K562 (cell line): ENCODE data around the gene ANKRD6. TPM values are rescaled to one million over a fixed set of nuclear protein-coding genes. Genes with fewer than 3 reads are reported as not detected.

Source experiments
- ATAC-seq: fragments of 200-7000 bp; cut with Tn5 transposase; 3 replicates; pipeline ENCODE4 v1.9.1; 2020; ENCODE audit warnings: moderate library complexity
- BruUV-seq: library from RNA; stranded (reverse); fragments of 400-500 nt; replicated peaks from 2 replicates; lab custom pipeline; 2021; lab: Mats Ljungman, UMichigan
- CTCF ChIA-PET: fragments of 300-600 bp; formaldehyde crosslinking; extraction: SDS; loops from one replicate; lab custom pipeline; 2021; ENCODE audit warnings: low intra/inter-chr PET ratio; lab: Yijun Ruan, JAX
- POLR2A ChIA-PET: fragments of 300-600, 350-650 bp; sonication (Branson Sonifier 250); formaldehyde crosslinking; extraction: SDS; loops from one replicate; lab custom pipeline; 2021; ENCODE audit warnings: antibody characterized with exemption, inconsistent platforms; lab: Yijun Ruan, JAX
- DNase-seq, 4 experiments: peaks; one replicate each; pipeline versions ENCODE4 v3.0.0 to v3.0.0-alpha.2; 2011 to 2018; ENCODE audit warnings: low spot score in 3 of 4, mixed read lengths in 3 of 4; ENCODE audit errors: extremely low read depth in 1 of 4
- FAIRE-seq: peaks from 2 replicates; lab custom pipeline; 2011; peaks lifted over from hg19 to GRCh38; lab: Jason Lieb, UNC
- H2AFZ ChIP-seq: 2 replicates; pipeline ENCODE4 v1.6.0; 2011; ENCODE audit warnings: low read depth, low read length, control low read depth, inconsistent platforms
- H3K27ac ChIP-seq: fragments of 200-600 bp; 3 replicates; pipeline ENCODE4 v1.8.0; 2011; ENCODE audit warnings: low read depth, mild to moderate bottlenecking, control low read depth, inconsistent platforms, low read length, moderate library complexity, mixed read lengths; ENCODE audit errors: extremely low read depth
- H3K27me3 ChIP-seq, 2 experiments: fragments of 300-600 bp in 1 of 2; 2 replicates in 1 of 2; 3 replicates in 1 of 2; pipeline versions ENCODE4 v1.6.0 to v1.8.0; 2011; ENCODE audit warnings: inconsistent platforms in 2 of 2, low read length in 2 of 2, mild to moderate bottlenecking in 1 of 2, mixed read lengths in 1 of 2, moderate library complexity in 1 of 2; ENCODE audit not compliant: control insufficient read depth in 2 of 2, insufficient read depth in 2 of 2
- H3K36me3 ChIP-seq: fragments of 300-600 bp; 3 replicates; pipeline ENCODE4 v1.8.0; 2011; ENCODE audit warnings: mild to moderate bottlenecking, low read length, inconsistent platforms; ENCODE audit not compliant: control insufficient read depth, insufficient read depth
- H3K4me1 ChIP-seq, 2 experiments: fragments of 200-600 bp in 1 of 2; replicated peaks in 1 of 2; 2 replicates in 1 of 2; 3 replicates in 1 of 2; pipeline versions ENCODE4 v1.5.1 to v1.8.0; 2011; ENCODE audit warnings: inconsistent platforms in 2 of 2, low read length in 2 of 2, mild to moderate bottlenecking in 1 of 2, mixed read lengths in 1 of 2, moderate library complexity in 1 of 2; ENCODE audit not compliant: control insufficient read depth in 2 of 2, insufficient read depth in 2 of 2
- H3K4me2 ChIP-seq: 2 replicates; pipeline ENCODE4 v1.6.1; 2011; ENCODE audit warnings: low read length, control low read depth, inconsistent platforms, mixed read lengths; ENCODE audit not compliant: insufficient read depth
- H3K4me3 ChIP-seq: fragments of 200-600 bp; sonication (generic), shearing (Covaris generic); 2 replicates; pipeline ENCODE4 v1.5.1; 2016; ENCODE audit warnings: control low read depth, inconsistent platforms
- H3K79me2 ChIP-seq: fragments of 200-600 bp; 3 replicates; pipeline ENCODE4 v1.8.0; 2011; ENCODE audit warnings: low read length, inconsistent platforms; ENCODE audit not compliant: control insufficient read depth, insufficient read depth
- H3K9ac ChIP-seq, 2 experiments: 2 replicates each; pipeline versions ENCODE4 v1.6.0 to v1.6.1; 2011; ENCODE audit warnings: low read depth in 2 of 2, low read length in 2 of 2, control low read depth in 1 of 2, inconsistent platforms in 1 of 2, mild to moderate bottlenecking in 1 of 2, mixed read lengths in 1 of 2; ENCODE audit not compliant: insufficient read depth in 1 of 2
- H3K9me1 ChIP-seq: one replicate; pipeline ENCODE4 v1.6.0; 2011; ENCODE audit warnings: inconsistent platforms, mild to moderate bottlenecking, low read length, moderate library complexity; ENCODE audit not compliant: control insufficient read depth, insufficient read depth
- H3K9me3 ChIP-seq: replicated peaks from 2 replicates; pipeline ENCODE4 v1.5.1; 2011; ENCODE audit warnings: low read depth, low read length, inconsistent platforms; ENCODE audit not compliant: control insufficient read depth, insufficient read depth
- H4K20me1 ChIP-seq: replicated peaks from 2 replicates; pipeline ENCODE4 v1.6.1; 2011; ENCODE audit warnings: low read length, inconsistent platforms, mixed read lengths; ENCODE audit not compliant: control insufficient read depth, insufficient read depth
- CBX5 ChIP-seq: IDR thresholded peaks from 2 replicates; pipeline ENCODE4 v1.6.1; 2014; ENCODE audit warnings: low read depth, borderline replicate concordance
- ETV6 ChIP-seq, 3 experiments: fragments of 150-350 bp in 1 of 3; sonication (generic) in 1 of 3; formaldehyde crosslinking in 1 of 3; IDR thresholded peaks; 2 replicates each; pipeline versions ENCODE4 v1.6.1 to v1.8.0; 2014 to 2022; ENCODE audit warnings: borderline replicate concordance in 2 of 3, low read depth in 2 of 3, antibody characterized with exemption in 1 of 3, low read length in 1 of 3, mild to moderate bottlenecking in 1 of 3, missing genetic modification reagents in 1 of 3
- HMG20A ChIP-seq: fragments of 450-650 bp; formaldehyde crosslinking; conservative IDR thresholded peaks from 2 replicates; pipeline ENCODE4 v1.4.0; 2020; ENCODE audit warnings: mild to moderate bottlenecking, mixed read lengths
- IRF2 ChIP-seq: sonication (generic); formaldehyde crosslinking; IDR thresholded peaks from 2 replicates; pipeline ENCODE4 v1.8.1; 2022; ENCODE audit warnings: mild to moderate bottlenecking, missing genetic modification reagents
- KAT2B ChIP-seq: IDR thresholded peaks from one replicate; pipeline ENCODE4 v1.6.1; 2012; ENCODE audit warnings: low read depth, mild to moderate bottlenecking, control low read depth, inconsistent platforms, low read length, moderate library complexity
- MEF2A ChIP-seq: IDR thresholded peaks from 2 replicates; pipeline ENCODE4 v1.6.1; 2011; ENCODE audit warnings: low read depth, mild to moderate bottlenecking, low read length, moderate library complexity; ENCODE audit not compliant: control insufficient read depth
- RCOR1 ChIP-seq, 2 experiments: IDR thresholded peaks; 2 replicates each; pipeline ENCODE4 v1.6.1; 2012; ENCODE audit warnings: low read depth in 2 of 2, low read length in 2 of 2, borderline replicate concordance in 1 of 2, improper control_type of control experiment in 1 of 2
- SMARCA4 ChIP-seq: fragments of 450-650 bp; IDR thresholded peaks from 2 replicates; pipeline ENCODE4 v1.6.1; 2016
- ZFP1 ChIP-seq: fragments of 450-650 bp; formaldehyde crosslinking; IDR thresholded peaks from 2 replicates; pipeline ENCODE4 v1.4.0; 2020; ENCODE audit warnings: mild to moderate bottlenecking, mixed read lengths
- WGBS: fragments of 100-300 bp; shearing (Covaris generic); methylation state at CpG from one replicate; pipeline ENCODE4 v1.1.6; 2016; ENCODE audit warnings: low coverage, mixed read lengths; ENCODE audit not compliant: insufficient coverage; ENCODE audit errors: missing lambda C conversion rate; 5-methylcytosine and 5-hydroxymethylcytosine counted together
- in situ Hi-C: fragments of 300-500 bp; cut with MboI; formaldehyde crosslinking; loops from 4 replicates; pipeline ENCODE4 v1.15.0; 2018; ENCODE audit warnings: inconsistent platforms, mixed read lengths
- intact Hi-C: fragments of 100-400 bp; cut with micrococcal nuclease; formaldehyde crosslinking; loops from 2 replicates; pipeline ENCODE4 v1.14.2; 2022
- polyA plus RNA-seq, 8 experiments: library from polyadenylated mRNA; depleted of rRNA in 4 of 8; stranded (reverse) in 5 of 8; unstranded in 3 of 8; fragments of >200 nt; fragmentation: Nextera tagmentation in 2 of 8; fragmentation: Illumina TruSeq in 1 of 8; extraction: Ambion mirVana in 2 of 8; extraction: Trizol in 1 of 8; gene quantifications; 2 replicates each; pipeline versions ENCODE4 v1.2.1 to v1.2.3, GENCODE V29; 2011 to 2014; ENCODE audit warnings: inconsistent platforms in 1 of 8, missing spikeins in 1 of 8
- total RNA-seq, 7 experiments: library from RNA; depleted of rRNA in 6 of 7; stranded (reverse); fragments of >200 nt in 6 of 7; fragmentation: Illumina TruSeq in 2 of 7; extraction: Trizol in 2 of 7; gene quantifications; 2 replicates each; pipeline versions ENCODE4 v1.2.1 to v1.2.3, GENCODE V29; 2011 to 2021; ENCODE audit warnings: low replicate concordance in 1 of 7

The ANKRD6 gene
- total and polyA plus RNA-seq, 9 of the 15 experiments (the other 6 are each of a cell fraction or from before 2014, with no cell fraction given): 0.04 to 0.22 (median 0.08) TPM; not detected in 4

DNA sequence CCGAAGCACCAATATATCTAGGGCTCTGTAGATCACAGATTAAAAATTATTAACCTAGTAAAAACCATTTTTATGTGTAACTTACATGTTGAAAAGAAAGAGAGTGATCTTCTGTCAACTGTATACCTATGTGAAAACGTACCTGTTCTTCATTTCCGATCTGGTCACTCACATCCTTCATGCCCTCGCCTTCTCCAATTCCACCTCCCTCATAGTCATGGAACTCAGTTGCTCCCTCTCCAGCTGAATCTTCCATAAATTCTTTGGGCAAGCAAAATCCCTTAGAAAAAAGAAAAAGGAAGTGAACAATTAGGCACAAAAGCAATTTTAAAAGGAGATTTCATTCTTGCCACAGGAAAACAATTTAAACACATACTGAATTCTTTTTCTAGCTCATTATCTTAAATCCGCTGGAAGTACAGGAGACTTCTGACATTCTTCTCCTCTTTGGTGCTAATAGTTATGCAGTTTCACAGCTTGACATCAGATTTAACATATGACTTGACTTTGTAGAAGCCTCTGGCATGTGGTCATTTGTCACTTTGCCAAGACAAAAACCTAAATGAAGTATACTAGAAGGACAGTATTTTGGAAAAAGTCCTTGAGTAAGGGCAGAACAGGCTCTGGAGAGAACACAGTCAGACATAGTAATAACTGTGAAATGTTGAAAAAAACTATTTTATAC lies 235.1 kb downstream of the ANKRD6 start:
- WGBS: 91% methylated on average over 5 of the region's 5 CpGs
- DNase-seq (no peak), ATAC-seq (no peak), FAIRE-seq (no peak)
- no peaks in the 10 kb centered on the region for H3K4me1 ChIP-seq
- peaks cover 91% of the 10 kb centered on the region for H3K36me3 ChIP-seq
- H3K9me3 ChIP-seq: no peaks in the 10 kb centered on the region
- ChIA-PET CTCF (no interaction called here), POLR2A (interaction anchor here (1.1 kb wide), 1 partner anchor 9 kb away, joined by 3 read pairs; no protein-coding TSS in a partner anchor)
- no peaks in the 10 kb centered on the region for H3K27me3 ChIP-seq
- no TSS peak for BruUV-seq
- intact Hi-C loops: no loop called here
- in situ Hi-C loops: no loop called here
- H3K4me2 ChIP-seq: no peak overlapping the region
- H3K27ac ChIP-seq: no peak overlapping the region
- H3K9ac ChIP-seq: no peak overlapping the region
- no peaks in the 10 kb centered on the region for H4K20me1 ChIP-seq
- no peak overlapping the region for H3K4me3 ChIP-seq
- H3K9me1 ChIP-seq: no peaks in the 10 kb centered on the region
- TF ChIP-seq CBX5 (no peak), SMARCA4 (no peak), KAT2B (no peak), ZFP1 (CRISPR knock-in tag) (no peak), MEF2A (no peak), IRF2 (CRISPR knock-in tag) (no peak), RCOR1 (IDR thresholded peaks at IDR 0.05; ENCODE audit: borderline replicate concordance in 1 of 2, low read depth in 2 of 2, low read length in 2 of 2) (no peak), HMG20A (CRISPR knock-in tag) (no peak), ETV6 (IDR thresholded peaks at IDR 0.05; ENCODE audit: borderline replicate concordance in 1 of 2, low read depth in 2 of 2, low read length in 1 of 2) (no peak), ETV6 (CRISPR knock-in tag; IDR thresholded peaks at IDR 0.05; ENCODE audit: borderline replicate concordance) (no peak)
- H2AFZ ChIP-seq: no peak overlapping the region
- H3K79me2 ChIP-seq: no peaks in the 10 kb centered on the region
